ENCODE measurements around the gene FAM20A.
"Not testable (repeated sequence)": the region's sequence is repeated elsewhere in the genome, so short reads cannot be mapped to it uniquely, and the experiment has no call there.

FAM20A gene

GRCh38 chr17:68518063-68518815 lies 82.9 kb downstream of the FAM20A start:
- no peak for DNase-seq

- DNase-seq = not testable (repeated sequence)
Observed at GRCh38 chr17:68517605-68518004, 83.6 kb downstream of the FAM20A start.

DNA sequence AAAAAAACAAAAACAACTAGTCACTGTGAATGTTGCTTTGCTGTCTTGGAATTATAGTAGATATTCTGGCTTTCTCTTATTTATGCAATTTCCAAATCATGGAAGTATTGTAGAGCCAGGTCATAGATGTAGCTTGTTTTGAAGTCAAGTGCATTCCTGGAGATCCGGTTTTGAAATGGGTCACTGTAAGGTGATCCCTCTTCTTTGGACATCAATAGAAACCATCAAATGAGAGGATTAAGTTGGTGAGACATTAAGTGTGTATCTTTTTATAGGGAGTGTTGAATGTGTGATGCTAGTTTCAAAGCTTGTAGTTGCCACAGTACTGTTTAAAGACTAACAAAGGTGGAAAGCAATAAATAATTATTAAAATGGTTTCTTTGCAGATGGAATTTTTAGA lies 84.4 kb downstream of the FAM20A start:
- no peak for DNase-seq

DNA sequence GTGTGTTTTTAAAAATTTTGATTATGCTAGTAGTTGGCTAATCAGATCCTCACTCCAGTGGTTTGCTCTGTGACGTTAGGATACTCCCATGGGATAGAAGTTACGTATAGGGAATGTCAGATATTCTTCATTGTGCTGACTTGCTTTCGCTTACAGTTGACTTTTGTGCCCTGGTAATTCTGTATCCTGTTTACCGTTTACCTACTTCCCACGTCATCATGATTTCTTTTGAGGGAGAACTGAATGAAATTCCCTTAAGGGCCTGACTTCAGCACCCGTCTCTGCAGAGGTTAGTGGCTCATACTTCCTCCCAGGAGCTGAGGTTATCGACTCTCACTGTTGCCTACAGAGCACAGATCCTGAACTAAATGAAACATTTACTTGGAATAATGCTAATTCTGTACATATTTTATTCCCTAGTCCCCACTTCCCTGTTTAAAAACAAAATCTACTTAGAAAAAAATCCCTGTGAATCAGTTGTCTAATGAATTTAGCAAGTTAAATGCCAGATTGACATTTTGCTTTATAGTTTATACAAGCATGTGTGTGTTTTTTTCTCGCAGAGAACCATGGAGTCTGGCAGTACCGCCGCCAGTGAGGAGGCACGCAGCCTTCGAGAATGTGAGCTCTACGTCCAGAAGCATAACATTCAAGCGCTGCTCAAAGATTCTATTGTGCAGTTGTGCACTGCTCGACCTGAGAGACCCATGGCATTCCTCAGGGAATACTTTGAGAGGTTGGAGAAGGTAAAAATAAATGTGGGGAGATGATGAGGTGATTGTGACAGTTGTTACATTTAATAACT lies 86.1 kb downstream of the FAM20A start:
- no peak for DNase-seq

DNA sequence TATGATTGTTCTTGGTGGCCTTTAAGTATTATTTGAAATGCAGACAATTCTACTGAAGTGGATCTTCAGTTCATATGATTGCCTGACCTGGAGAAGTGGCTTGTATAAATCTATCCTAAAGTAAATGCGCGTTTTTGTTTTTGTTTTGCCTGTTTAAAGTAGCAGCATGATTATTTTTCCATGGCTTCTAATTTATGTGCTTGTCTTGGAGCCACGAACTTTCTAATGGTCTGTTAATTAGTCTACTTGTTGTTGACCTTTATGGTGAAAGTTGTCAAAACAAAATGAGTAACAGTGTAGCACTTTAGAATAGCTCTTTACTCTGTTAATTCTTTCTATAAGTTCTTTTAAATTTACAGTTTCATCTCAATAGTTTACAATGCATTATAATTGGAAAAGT lies 87.2 kb downstream of the FAM20A start:
- DNase-seq = no peak

- DNase-seq = no peak
Observed at GRCh38 chr17:68512960-68513474, 88.2 kb downstream of the FAM20A start.

DNA sequence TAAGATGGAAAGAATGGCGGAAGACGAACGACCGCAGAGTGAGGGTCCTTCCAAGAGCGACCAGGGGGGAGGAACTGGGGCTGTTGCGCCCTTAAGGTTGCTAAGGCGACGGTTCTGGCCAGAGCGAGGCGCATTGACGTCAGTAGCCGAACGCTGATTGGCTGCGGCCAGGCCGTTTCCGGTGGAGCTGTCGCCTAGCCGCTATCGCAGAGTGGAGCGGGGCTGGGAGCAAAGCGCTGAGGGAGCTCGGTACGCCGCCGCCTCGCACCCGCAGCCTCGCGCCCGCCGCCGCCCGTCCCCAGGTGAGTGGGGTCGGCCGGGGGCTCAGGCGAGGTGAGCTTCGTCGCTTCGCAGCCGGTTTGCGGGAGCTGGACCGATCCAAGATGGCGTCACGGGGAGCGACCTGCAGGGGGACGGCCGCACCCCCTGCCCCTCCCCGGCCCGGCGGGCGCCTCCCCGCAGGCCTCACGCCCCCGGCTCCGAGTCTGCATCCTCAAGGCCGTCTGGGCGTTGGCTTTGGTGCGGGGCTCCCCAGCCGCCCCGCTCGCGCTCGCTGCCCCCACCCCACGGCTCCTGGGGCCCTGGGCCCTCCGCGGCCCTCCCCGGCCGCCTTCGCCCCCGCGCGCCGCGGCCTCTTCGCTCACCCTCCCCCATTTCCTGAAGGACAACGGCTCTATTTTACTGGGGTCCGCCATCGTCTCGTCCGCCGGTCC lies 88.8 kb downstream of the FAM20A start, which contains the start of gene PRKAR1A:
Gene PRKAR1A, plus strand, starts transcription at position 184 of the 713 bp plus-strand sequence. CDS start 2,970 bp downstream, outside the sequence.
- DNase-seq = peak; percentile 99

DNA sequence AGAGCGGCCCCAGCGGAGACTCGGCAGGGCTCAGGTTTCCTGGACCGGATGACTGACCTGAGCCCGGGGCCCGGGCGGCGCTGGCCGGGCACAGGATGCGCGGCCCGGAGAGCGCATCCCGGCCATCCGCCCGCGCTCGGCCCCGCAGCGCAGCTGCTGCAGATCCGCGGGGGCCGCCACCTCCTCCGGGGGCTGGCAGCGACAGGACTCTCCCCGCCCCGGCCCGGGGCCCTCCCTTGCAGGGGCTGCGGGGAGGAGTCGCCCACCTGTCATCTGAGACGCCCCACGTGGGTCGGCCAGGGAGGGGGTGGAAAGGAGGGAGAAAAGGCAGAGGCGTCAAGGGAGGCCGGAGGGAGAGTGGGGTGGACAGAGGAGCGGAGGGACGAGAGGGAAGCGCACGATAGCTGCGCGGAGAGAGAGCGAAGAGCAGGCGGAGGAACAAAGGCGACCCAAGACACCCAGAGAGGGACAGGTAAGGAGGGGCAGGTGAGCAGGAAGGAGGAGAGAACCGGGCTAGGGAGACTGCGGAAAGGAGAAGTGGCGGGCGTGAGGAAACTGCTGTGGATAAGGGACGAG lies 89.4 kb downstream of the FAM20A start:
- DNase-seq = peak; percentile 91

- DNase-seq = no peak
Observed at GRCh38 chr17:68511254-68511670, 89.9 kb downstream of the FAM20A start.

GRCh38 chr17:68509141-68510057 lies 91.8 kb downstream of the FAM20A start:
- DNase-seq = peak; percentile 56

DNA sequence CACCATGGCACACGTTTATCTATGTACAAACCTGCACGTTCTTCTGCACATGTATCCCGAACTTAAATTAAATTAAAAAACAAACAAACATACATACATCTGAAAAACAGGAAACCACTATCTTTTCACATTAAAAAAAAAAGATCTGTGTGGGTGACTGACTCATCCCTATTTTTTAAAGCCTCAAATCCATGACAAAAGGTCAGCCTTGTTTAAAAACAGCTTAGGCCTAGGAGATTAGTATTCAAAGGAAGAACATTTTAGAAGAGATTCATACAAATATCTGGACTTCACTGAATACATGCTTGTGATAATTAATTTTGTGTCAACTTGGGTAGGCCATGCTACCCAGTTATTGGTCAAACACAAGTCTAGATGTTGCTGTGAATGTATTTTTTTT lies 93.6 kb downstream of the FAM20A start:
- DNase-seq = no peak

DNA sequence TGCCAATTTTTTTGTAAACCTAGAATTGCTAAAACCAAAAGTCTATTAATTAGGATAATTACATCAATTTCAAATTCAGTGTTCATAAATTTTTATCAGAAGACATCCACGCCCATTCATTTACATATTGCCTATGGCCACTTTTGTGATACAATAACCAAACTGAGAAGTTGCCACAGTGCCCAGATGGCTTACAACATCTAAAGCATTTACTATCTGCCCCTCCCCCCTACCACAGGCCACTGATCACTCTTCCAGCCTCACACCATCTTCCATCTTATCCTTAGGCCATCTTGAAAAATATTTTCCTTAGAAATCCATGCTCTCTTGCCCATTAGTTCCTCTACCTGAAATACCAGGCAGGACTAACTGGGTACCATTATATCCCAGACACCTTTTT lies 95.2 kb downstream of the FAM20A start:
- DNase-seq = no peak

DNA sequence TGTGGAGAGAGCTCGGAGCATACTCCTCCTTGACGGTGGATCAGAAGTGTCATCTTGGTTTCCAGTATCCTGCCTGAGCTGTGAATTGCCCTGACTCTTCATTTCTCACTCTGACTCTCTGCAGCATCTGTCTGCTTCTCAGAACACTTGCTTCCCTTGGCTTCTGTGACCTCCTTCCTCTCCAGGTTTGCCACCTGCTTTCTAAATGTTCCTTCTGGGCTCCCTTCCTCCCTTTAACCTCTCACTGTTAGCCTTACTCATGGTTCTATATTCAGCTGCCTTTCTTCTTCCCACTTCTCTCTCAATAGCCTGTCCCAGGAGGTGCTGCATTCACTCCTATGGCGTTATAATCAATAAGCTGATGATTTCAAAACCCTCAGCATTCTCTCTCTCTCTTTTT lies 100.1 kb downstream of the FAM20A start:
- no peak for DNase-seq

GRCh38 chr17:68499587-68499986 lies 101.6 kb downstream of the FAM20A start:
- DNase-seq = no peak

- DNase-seq = no peak
Observed at GRCh38 chr17:68498479-68499326, 102.5 kb downstream of the FAM20A start.

DNA sequence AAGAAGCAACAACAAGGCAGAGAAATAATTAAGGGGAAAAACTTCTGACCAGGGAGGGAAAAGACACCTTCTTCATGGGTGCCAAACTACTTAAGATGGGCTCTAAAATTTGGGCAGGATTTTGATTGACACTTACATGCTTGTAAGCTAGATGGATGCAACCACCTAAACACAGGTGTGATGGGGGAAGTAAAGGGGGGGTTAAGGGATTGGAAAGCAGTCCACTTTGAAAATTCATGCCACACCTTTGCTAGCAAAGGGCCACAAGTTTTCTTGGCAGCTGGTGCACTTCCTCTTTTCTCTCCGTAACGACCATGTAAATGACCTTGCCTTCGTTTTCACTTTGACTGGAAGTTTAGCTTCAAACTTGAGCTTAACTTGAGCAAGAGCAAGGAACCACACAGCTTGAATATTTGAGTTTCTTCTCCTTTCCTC lies 103.3 kb downstream of the FAM20A start:
- DNase-seq = no peak

DNA sequence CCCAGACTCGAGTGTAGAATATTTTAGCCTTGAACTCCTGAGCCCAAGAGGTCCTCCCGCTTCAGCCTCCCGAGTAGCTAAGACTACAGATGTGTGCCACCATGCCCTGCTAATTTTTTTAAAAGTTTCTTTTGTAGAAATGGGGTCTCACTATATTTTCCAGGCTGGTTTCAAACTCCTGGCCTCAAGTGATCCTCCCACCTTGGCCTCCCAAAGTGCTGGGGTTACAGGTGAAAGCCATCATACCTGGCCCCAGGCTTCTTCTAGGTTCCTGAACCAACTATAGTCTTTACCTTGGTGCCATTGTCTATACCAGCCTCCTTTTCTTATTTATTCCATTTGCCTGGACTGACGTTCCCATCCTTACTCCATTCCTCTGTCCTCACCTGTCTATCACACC lies 106.1 kb downstream of the FAM20A start:
- DNase-seq = no peak

DNA sequence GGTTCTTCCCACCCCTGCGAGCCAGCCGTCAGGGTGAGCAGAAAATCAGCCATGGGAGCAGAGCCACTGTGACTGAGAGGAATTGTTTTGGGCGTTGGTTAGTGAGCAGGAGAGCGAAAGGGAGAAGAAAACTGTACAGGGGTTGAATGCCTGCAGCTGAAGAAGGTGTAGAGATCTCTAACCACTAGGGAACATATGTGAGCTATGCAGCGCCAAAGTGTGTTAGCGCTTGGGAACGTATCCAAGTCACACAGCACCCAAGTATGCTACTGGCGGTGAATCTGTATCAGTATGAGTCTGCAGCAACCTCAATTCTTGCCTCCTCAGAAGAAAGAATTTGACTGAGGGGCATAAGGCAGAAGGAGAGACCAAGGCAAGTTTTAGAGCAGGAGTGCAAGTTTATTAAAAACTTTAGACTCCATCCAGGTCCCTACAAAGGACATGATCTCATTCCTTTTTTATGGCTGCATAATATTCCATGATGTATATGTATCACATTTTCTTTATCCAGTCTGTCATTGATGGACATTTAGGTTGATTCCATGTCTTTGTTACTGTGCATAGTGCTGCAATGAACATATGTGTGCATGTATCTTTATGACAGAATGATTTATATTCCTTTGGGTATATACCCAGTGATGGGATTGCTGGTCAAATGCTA lies 108.6 kb downstream of the FAM20A start:
- not testable (repeated sequence) for DNase-seq

DNA sequence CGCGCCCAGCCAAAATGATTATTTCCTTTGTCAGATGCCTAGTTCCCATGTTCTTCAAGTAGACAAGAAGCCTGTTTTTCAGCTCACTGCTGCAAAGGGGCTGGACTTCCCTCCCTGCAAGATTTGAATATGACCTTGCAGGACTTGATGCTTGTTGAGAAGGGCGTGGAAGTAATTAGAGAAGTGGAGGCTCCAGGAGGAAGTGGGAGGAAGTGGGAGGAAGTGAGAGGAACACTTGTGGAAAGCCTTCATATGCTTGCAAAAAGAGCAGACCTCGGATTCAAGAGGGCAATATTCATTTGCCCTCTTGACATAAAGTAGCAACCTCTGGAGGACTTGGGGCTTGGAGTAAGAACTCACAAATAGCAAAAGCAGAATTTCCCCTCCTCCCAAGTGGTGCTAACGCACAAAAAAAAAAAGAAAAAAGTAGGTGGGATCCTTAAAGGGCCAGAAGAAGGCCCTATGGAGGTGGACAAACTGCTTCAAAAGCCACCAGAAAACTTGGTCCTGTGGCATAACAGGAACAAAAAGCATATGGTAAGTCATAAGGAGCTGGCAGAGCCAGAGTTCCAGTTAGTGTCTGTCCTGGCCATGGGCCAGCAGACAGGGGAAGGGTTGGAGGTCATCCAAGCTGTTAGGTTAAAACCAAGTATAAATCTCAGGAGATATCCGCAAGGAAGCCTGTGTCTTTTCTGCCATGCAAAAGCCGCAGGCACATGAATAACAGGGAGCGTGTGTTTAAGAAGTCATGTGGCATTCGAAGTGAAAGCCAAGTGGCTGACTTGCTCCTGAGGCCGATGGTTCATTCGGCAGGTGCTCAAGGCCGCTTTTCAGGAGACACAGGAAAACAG lies 109.6 kb downstream of the FAM20A start:
- no peak for DNase-seq
